ENCODE measurements around the gene RPS13. TPM values are rescaled to one million over a fixed set of nuclear protein-coding genes. Genes with fewer than 3 reads are reported as not detected.
"Not testable (repeated sequence)": the region's sequence is repeated elsewhere in the genome, so short reads cannot be mapped to it uniquely, and the experiment has no call there.

RPS13 gene
- total RNA-seq, result 1,000 to 10,000 TPM; 1,242 to 1,685 TPM

- POLR2A ChIA-PET, result interaction anchor here (0.6 to 2.8 kb wide), 14 partner anchors 63 to 1318 kb away, joined by 3 to 21 read pairs (median 3); partner anchors contain the start of genes C11orf58, LDHA, NUCB2 and PIK3C2A
- peak; percentile 97 for DNase-seq
- Mint-ChIP-seq H3K4me3 (peak within 1 kb of the TSS; percentile 100), H3K9me3 (ENCODE audit: low read depth) (no peaks in the 10 kb centered on the region), H3K36me3 (ENCODE audit: low read depth) (peaks cover 56% of the 10 kb centered on the region), H3K4me1 (peaks cover 30% of the 10 kb centered on the region), H3K27ac (peak within 1 kb of the TSS; percentile 98), H3K27me3 (no peaks in the 10 kb centered on the region)
- ATAC-seq, result peak; percentile 97
- CTCF ChIA-PET, result interaction anchor here (0.6 to 2.6 kb wide), 8 partner anchors 12 to 451 kb away, joined by 3 to 12 read pairs (median 4); no protein-coding TSS in a partner anchor
- intact Hi-C loops (cut with DNase I, micrococcal nuclease), result loop anchor here (1.0 to 10.0 kb wide), 13 partner anchors 63 to 1555 kb away; partner anchors contain the start of genes C11orf58 (in 2 of the 2), GTF2H1 (in 1 of the 2), HPS5 (in 1 of the 2) and NUCB2 (in 1 of the 2)
These were observed at the start of gene RPS13 for GRCh38 chr11:17077520-17078401. TSS of gene RPS13 (minus strand) at chr11:17077667. CDS start at chr11:17077641, 26 bp downstream.

GRCh38 chr11:17121981-17122380 lies 44.5 kb upstream of the RPS13 start:
- H3K27me3 Mint-ChIP-seq, result no peaks in the 10 kb centered on the region

GRCh38 chr11:17117262-17117661 lies 39.8 kb upstream of the RPS13 start:
- H3K27ac Mint-ChIP-seq, result no peak overlapping the region
- DNase-seq (no peak), ATAC-seq (no peak)
- no peaks in the 10 kb centered on the region for H3K4me1 Mint-ChIP-seq
- POLR2A ChIA-PET, result no interaction called here
- intact Hi-C loops (cut with DNase I, micrococcal nuclease), result no loop called here
- CTCF ChIA-PET, result no interaction called here
- no peak overlapping the region for H3K4me3 Mint-ChIP-seq
- H3K36me3 Mint-ChIP-seq (ENCODE audit: low read depth), result peaks cover 18% of the 10 kb centered on the region
- no peaks in the 10 kb centered on the region for H3K9me3 Mint-ChIP-seq (ENCODE audit: low read depth)
- H3K27me3 Mint-ChIP-seq, result no peaks in the 10 kb centered on the region

More at GRCh38 chr11:17121981-17122380, 44.5 kb upstream of the RPS13 start:
- POLR2A ChIA-PET, result no interaction called here
- CTCF ChIA-PET, result interaction anchor here (0.6 kb wide), 1 partner anchor 229 kb away, joined by 3 read pairs; no protein-coding TSS in a partner anchor
- Mint-ChIP-seq H3K9me3 (ENCODE audit: low read depth) (no peaks in the 10 kb centered on the region), H3K36me3 (ENCODE audit: low read depth) (peaks cover 19% of the 10 kb centered on the region), H3K4me1 (no peaks in the 10 kb centered on the region), H3K27ac (no peak overlapping the region), H3K4me3 (no peak overlapping the region)
- DNase-seq (no peak), ATAC-seq (no peak)
- intact Hi-C loops (cut with DNase I, micrococcal nuclease), result no loop called here

- H3K36me3 Mint-ChIP-seq (ENCODE audit: low read depth), result peaks cover 16% of the 10 kb centered on the region
- H3K9me3 Mint-ChIP-seq (ENCODE audit: low read depth), result no peaks in the 10 kb centered on the region
- ATAC-seq, result no peak
- no peaks in the 10 kb centered on the region for H3K27me3 Mint-ChIP-seq
- ChIA-PET POLR2A (no interaction called here), CTCF (interaction anchor here (0.5 kb wide), 1 partner anchor 64 kb away, joined by 3 read pairs; no protein-coding TSS in a partner anchor)
- intact Hi-C loops (cut with DNase I, micrococcal nuclease), result no loop called here
- no peak overlapping the region for H3K4me3 Mint-ChIP-seq
- no peak for DNase-seq
- H3K27ac Mint-ChIP-seq, result no peak overlapping the region
- no peaks in the 10 kb centered on the region for H3K4me1 Mint-ChIP-seq
These were observed 38.6 kb upstream of the RPS13 start for GRCh38 chr11:17116117-17116516.

DNA sequence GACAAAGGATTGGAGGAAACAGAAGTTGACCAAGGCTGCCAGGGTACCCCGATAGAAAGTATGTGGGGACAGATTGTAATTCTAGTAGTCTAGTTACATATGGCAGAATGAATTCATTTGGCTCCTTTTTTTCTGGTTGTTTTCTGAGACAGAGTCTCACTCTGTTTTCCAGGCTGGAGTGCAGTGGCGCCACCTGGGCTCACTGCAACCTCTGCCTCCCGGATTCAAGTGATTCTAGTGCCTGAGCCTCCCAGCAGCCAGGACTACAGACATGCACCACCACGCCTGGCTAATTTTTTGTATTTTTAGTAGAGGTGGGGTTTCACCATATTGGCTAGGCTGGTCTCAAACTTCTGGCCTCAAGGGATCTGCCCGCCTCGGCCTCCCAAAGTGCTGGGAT lies 30.3 kb upstream of the RPS13 start:
- DNase-seq; intact Hi-C loops (cut with DNase I, micrococcal nuclease); ATAC-seq; H3K9me3 Mint-ChIP-seq (ENCODE audit: low read depth); H3K4me3 Mint-ChIP-seq; H3K27ac Mint-ChIP-seq; POLR2A ChIA-PET; H3K27me3 Mint-ChIP-seq; H3K4me1 Mint-ChIP-seq: not testable (repeated sequence)
- CTCF ChIA-PET, result interaction anchor here (1.1 to 1.2 kb wide), 2 partner anchors 14 to 146 kb away, joined by 3 to 5 read pairs; no protein-coding TSS in a partner anchor
- H3K36me3 Mint-ChIP-seq (ENCODE audit: low read depth), result peaks cover 16% of the 10 kb centered on the region

DNA sequence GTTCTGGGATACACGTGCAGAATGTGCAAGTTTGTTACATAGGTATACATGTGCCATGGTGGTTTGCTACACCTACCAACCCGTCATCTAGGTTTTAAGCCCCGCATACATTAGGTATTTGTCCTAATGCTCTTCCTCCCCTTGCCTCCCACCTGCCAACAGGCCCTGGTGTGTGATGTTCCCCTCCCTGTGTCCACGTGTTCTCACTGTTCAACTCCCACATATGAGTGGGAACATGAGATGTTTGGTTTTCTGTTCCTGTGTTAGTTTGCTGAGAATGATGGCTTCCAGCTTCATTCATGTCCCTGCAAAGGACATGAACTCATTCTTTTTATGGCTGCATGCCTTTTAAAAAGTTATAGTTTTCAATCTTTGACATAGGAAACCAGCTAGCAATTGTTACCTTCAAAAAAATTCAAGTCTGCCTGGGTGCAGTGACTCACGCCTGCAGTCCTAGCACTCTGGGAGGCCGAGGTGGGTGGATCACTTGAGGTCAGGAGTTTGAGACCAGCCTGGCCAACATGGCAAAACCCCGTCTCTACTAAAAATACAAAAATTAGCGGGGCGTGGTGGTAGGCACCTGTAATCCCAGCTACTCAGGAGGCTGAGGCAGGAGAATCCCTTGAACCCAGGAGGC lies 28.1 kb upstream of the RPS13 start:
- intact Hi-C loops (cut with DNase I, micrococcal nuclease); DNase-seq; H3K27me3 Mint-ChIP-seq; POLR2A ChIA-PET; ATAC-seq; H3K4me1 Mint-ChIP-seq; H3K4me3 Mint-ChIP-seq; H3K9me3 Mint-ChIP-seq (ENCODE audit: low read depth): not testable (repeated sequence)
- Mint-ChIP-seq H3K27ac (peak overlapping the region; percentile 48), H3K36me3 (ENCODE audit: low read depth) (peaks cover 16% of the 10 kb centered on the region)
- CTCF ChIA-PET, result interaction anchor here (0.6 kb wide), 1 partner anchor 249 kb away, joined by 3 read pairs; no protein-coding TSS in a partner anchor

GRCh38 chr11:17102462-17102861 lies 25.0 kb upstream of the RPS13 start:
- Mint-ChIP-seq H3K27ac (no peak overlapping the region), H3K36me3 (ENCODE audit: low read depth) (peaks cover 14% of the 10 kb centered on the region), H3K9me3 (ENCODE audit: low read depth) (no peaks in the 10 kb centered on the region), H3K4me3 (no peak overlapping the region), H3K27me3 (no peaks in the 10 kb centered on the region), H3K4me1 (no peaks in the 10 kb centered on the region)
- POLR2A ChIA-PET, result no interaction called here
- intact Hi-C loops (cut with DNase I, micrococcal nuclease), result no loop called here
- CTCF ChIA-PET, result interaction anchor here (0.8 kb wide), 1 partner anchor 232 kb away, joined by 4 read pairs; no protein-coding TSS in a partner anchor
- DNase-seq (no peak), ATAC-seq (no peak)

GRCh38 chr11:17098658-17099057 lies 21.2 kb upstream of the RPS13 start:
- Mint-ChIP-seq H3K9me3 (ENCODE audit: low read depth) (no peaks in the 10 kb centered on the region), H3K27me3 (no peaks in the 10 kb centered on the region), H3K27ac (no peak overlapping the region), H3K4me1 (no peaks in the 10 kb centered on the region), H3K4me3 (no peak overlapping the region), H3K36me3 (ENCODE audit: low read depth) (peaks cover 12% of the 10 kb centered on the region)
- CTCF ChIA-PET, result no interaction called here
- POLR2A ChIA-PET, result no interaction called here
- ATAC-seq (no peak), DNase-seq (no peak)
- intact Hi-C loops (cut with DNase I, micrococcal nuclease), result no loop called here

- ChIA-PET POLR2A (no interaction called here), CTCF (interaction anchor here (0.8 kb wide), 1 partner anchor 196 kb away, joined by 3 read pairs; no protein-coding TSS in a partner anchor)
- no peak for ATAC-seq
- H3K27me3 Mint-ChIP-seq, result no peaks in the 10 kb centered on the region
- no peak for DNase-seq
- intact Hi-C loops (cut with DNase I, micrococcal nuclease), result no loop called here
- H3K27ac Mint-ChIP-seq, result no peak overlapping the region
- no peaks in the 10 kb centered on the region for H3K9me3 Mint-ChIP-seq (ENCODE audit: low read depth)
- no peak overlapping the region for H3K4me3 Mint-ChIP-seq
- H3K36me3 Mint-ChIP-seq (ENCODE audit: low read depth), result peaks cover 10% of the 10 kb centered on the region
- H3K4me1 Mint-ChIP-seq, result no peaks in the 10 kb centered on the region
These were observed 20.6 kb upstream of the RPS13 start for GRCh38 chr11:17098038-17098437.

DNA sequence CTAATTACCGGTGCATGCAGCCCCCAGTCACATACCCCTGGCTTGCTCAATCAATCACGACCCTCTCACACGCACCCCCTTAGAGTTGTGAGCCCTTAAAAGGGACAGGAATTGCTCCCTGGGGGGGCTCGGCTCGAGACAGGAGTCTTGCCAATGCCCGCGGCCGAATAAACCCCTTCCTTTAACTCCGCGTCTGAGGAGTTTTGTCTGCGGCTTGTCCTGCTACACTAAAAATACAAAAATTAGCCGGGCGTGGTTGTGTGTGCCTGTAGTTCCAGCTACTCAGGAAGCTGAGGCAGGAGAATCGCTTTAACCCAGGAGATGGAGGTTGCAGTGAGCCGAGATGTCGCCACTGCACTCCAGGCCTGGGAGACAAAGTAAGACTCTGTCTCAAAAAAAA lies 8.5 kb upstream of the RPS13 start:
- ATAC-seq; CTCF ChIA-PET; H3K27ac Mint-ChIP-seq; DNase-seq; H3K4me3 Mint-ChIP-seq; intact Hi-C loops (cut with DNase I, micrococcal nuclease); POLR2A ChIA-PET; H3K27me3 Mint-ChIP-seq; H3K4me1 Mint-ChIP-seq; H3K9me3 Mint-ChIP-seq (ENCODE audit: low read depth): not testable (repeated sequence)
- H3K36me3 Mint-ChIP-seq (ENCODE audit: low read depth), result peaks cover 11% of the 10 kb centered on the region

GRCh38 chr11:17077240-17077519 lies 287 bp downstream of the RPS13 start:
- Mint-ChIP-seq H3K9me3 (ENCODE audit: low read depth) (no peaks in the 10 kb centered on the region), H3K4me1 (peaks cover 30% of the 10 kb centered on the region), H3K27ac (peak overlapping the region; percentile 98), H3K27me3 (no peaks in the 10 kb centered on the region), H3K36me3 (ENCODE audit: low read depth) (peaks cover 56% of the 10 kb centered on the region), H3K4me3 (peak overlapping the region; percentile 100)
- ChIA-PET CTCF (interaction anchor here (0.6 to 2.6 kb wide), 5 partner anchors 140 to 291 kb away, joined by 3 to 12 read pairs (median 3); no protein-coding TSS in a partner anchor), POLR2A (interaction anchor here (0.6 to 2.8 kb wide), 10 partner anchors 91 to 1318 kb away, joined by 3 to 21 read pairs (median 6); partner anchors contain the start of genes C11orf58, LDHA, NUCB2 and PIK3C2A)
- ATAC-seq (peak; percentile 24), DNase-seq (no peak)
- intact Hi-C loops (cut with DNase I, micrococcal nuclease), result loop anchor here (1.0 to 10.0 kb wide), 13 partner anchors 62 to 1555 kb away; partner anchors contain the start of genes C11orf58 (in 2 of the 2), GTF2H1 (in 1 of the 2), HPS5 (in 1 of the 2) and NUCB2 (in 1 of the 2)
